GM19397 (cell line): ENCODE results near the gene KIAA1755.
"Not testable (repeated sequence)": the region's sequence is repeated elsewhere in the genome, so short reads cannot be mapped to it uniquely, and the experiment has no call there.

Source experiments
- ATAC-seq: cut with Tn5 transposase; IDR thresholded peaks from one replicate; pipeline ENCODE4 v1.9.1; 2021; ENCODE audit warnings: mild to moderate bottlenecking, moderate library complexity; ENCODE audit not compliant: unreplicated experiment

The KIAA1755 gene

DNA sequence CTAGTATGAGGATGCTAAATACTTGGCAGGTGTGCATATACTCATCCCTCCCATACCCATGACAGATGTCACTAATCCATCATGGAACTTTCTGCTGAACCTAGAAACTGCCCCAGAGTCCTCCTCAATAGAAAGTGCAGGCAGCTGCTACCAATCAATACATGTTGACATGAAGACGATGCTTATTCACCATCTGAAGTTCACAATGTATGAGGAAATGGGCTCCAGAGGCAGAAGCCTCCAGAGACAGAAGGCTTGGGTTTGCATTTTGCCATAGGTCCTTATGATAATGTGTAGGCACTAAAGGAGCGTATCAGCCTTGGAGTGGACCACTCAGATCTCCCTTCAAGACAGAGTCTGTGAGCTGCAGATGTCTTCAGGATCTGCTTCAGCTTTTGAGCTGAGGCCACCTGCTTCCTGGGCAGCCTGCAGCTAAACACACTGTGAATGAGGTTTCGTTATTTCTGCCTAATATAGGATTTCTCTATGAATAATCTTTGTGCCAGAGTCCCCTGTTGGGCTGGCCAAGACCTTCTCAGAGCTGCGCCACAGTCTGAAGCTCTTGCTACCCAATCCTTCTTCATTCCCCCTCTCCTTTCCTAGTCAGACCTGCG is 7.5 kb upstream of the KIAA1755 start:
- no peak for ATAC-seq

DNA sequence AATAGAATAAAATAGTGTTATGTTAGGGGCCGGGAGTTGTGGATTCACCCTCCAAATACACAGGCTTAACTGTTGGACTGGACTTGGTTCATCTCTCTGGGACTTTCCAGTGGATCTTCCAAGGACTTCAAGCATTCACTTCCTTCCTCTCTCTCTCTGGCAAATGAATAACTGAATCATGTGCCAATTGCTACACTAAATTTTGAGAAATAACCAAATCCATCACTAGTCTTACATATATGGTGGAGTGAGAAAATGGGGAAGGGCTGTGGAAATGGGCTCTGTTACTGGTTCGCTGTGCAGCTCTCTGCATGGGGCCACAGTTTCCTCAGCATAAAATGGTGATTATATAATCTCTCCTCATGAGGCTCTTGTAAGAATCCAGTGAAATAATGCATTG is 6.8 kb upstream of the KIAA1755 start:
- ATAC-seq: no peak

DNA sequence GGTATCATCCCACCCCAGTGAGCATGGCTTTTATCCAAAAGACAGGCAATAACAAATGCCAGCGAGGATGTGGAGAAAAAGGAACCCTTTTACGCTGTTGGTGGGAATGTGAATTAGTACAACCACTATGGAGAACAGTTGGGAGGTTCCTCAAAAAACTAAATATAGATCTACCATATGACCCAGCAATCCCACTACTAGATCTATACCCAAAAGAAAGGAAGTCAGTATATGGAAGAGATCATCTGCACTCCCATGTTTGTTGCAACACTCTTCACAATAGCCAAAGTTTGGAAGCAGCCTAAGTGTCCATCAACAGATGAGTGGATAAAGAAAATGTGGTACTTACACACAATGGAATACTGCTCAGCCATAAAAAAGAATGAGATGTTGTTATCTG is 5.9 kb upstream of the KIAA1755 start:
- ATAC-seq: no peak

DNA sequence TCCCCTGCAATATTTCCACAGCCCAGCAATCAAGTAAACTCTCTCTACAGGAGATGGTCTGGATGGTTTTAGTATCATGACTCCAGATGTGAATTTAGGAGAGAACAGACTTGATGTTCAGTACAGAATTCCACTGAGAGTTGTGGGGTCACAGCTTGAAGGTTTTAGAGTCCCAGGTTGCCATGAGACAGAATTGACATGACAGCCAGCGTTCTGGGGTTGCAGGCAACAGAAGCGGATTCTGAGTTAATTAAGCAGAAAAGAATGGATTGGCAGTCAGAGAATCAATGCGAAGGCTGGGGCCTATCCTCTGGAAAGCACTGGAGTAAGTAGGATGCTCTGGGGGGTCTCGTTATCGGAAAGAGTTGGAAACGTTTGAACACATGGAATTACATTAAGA is 2.4 kb upstream of the KIAA1755 start:
- ATAC-seq: no peak

DNA sequence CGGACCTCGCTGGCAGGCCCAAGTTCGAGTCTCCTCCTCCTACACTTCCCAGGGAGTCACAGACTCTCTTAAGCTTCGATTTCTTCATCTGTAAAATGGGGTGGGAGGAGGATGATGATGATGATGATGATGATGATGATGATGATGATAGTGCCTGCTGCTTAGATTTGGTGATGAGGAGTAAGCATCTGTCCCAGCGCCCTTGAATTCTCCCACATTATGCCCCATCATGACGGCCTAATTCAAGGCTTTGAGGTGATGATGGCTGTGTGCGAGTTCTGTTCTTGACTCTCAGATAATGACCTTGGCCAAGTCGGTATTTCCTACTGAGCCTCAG is 487 bp upstream of the KIAA1755 start:
- ATAC-seq: no peak

DNA sequence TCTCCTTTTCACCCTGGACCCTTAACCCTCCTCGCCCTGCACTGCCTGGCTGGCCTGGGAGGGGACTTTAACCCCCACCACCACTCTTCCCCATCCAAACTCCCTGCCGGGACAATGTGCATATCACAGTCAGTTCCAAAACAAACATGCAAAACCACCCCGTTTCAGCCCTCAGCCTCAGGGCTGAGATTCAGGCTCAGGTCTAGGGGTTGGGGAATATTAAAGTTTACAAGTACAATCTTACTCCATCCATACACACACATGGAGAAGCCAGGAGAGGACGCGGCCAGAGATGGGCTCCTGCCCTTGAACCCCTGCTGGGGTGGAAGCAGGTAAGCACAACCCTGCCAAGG is 534 bp downstream of the KIAA1755 start:
- ATAC-seq: no peak

DNA sequence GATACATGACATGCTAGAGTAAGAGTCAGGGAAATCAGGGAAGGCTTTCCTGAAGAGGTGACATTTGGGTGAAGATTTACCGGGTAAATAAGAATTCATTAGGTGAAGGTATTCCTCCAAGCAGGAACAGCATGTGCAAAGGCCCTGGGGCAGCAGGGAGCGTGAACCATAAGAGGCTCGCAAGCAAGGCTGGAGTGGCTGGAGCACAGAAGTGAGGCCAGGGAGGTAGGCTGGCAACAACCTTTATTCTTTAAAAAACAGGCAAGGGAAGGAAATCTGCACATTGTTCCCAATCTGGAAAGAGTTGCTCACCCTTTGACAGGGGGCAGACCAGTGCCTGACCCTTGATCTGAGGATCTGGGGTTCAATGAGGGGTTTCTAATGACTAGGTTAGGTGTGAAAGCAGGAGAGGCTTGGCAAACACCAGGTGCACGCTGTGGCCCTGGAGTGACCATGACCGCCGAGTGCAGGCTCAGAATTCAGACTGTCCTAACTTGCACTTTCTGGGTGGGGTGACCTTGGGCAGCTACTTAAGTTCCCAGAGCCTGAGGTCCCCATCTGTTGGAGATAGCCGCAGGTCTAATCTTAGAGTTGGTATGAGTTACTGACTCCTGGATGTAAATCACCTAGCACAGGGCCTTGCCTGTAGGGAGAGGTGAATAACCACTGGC is 1.9 kb downstream of the KIAA1755 start:
- no peak for ATAC-seq

DNA sequence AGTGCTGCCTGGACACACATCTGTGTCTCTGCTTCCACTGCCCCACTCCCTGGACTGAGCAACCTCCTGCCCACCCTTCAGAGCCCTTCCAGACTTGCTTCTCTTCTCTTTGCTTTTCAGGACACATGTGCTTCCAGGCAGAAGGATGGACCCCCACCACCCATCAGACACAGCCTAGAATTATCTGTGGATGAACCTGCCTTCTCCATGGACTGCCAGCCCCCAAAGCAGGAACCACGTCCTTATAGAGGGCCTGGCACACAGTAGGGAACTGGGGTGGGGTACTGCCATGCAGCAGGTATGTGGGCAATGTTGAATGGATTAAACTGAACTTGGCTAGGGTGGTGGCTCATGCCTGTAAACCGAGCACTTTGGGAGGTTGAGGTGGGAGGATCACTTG is 3.6 kb downstream of the KIAA1755 start:
- ATAC-seq: no peak

DNA sequence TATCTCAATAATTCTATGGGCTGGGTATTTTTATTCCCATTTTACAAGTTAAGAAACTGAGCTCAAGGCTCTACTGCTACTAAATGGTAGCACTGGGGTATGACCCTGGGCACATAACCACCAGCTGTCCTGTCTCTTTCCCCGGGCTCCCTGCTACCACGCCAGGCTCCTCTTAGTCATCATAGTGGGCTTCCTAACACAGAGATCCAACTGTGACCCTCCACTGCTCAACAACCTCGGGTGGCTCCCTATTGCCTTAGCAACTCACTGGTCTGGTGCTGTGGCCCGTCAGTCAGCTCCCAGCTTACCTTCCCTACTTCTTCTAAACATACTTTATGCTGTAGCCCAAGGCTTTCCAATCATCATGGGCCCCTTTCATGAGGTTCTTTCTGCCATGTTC is 4.5 kb downstream of the KIAA1755 start:
- no peak for ATAC-seq

DNA sequence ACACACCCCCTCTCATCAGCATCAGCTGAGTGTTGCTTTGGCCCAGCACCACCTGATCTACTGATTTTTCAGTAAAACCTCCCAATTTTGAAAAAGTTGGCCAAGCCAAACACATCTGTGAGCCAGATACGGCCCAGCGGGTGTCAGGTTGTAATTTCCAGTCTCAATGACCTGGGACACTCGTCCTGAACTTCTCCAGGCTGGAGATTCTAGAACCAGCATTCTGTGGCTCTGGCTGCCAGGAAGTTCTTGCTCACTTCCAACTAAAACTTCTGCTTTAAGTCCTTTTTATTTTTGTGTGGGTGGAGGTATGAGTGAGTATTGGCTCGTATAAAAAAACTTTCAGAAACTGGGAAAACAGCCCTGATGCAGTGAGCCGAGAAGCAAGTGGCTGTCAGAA is 5.1 kb downstream of the KIAA1755 start:
- ATAC-seq: no peak

DNA sequence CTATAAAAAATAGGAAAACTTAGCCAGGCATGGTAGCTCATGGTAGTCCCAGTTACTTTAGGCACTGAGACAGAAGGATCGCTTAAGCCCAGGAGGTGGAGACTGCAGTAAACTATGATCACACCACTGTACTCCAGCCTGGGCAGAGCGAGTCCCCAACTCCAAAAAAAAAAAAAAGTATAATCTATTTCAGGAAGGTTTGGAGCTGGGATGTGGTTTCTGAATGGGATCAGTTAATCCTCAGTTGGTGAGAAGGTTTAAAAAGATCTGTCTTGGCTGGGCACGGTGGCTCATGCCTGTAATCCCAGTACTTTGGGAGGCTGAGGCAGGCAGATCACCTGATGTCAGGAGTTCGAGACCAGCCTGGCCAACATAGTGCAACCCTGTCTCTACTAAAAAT is 5.9 kb downstream of the KIAA1755 start:
- not testable (repeated sequence) for ATAC-seq

DNA sequence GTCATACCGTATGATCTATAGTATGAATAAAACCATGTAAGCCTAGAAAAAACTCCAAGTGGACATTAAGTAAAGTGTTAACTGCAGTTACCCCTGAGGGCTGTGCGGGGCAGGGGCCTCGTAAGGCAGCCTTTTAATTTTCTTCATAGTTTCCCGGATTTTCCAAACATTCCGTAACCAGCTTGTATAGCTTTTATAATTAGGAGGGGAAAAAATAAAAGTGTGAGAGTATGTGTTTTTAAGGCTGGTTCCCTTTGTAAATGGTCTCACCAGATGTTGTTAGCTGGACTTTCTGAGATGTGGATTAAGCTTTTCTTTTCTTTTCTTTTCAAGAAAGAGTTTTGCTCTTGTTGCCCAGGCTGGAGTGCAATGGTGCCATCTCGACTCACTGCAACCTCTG is 7.0 kb downstream of the KIAA1755 start:
- no peak for ATAC-seq

DNA sequence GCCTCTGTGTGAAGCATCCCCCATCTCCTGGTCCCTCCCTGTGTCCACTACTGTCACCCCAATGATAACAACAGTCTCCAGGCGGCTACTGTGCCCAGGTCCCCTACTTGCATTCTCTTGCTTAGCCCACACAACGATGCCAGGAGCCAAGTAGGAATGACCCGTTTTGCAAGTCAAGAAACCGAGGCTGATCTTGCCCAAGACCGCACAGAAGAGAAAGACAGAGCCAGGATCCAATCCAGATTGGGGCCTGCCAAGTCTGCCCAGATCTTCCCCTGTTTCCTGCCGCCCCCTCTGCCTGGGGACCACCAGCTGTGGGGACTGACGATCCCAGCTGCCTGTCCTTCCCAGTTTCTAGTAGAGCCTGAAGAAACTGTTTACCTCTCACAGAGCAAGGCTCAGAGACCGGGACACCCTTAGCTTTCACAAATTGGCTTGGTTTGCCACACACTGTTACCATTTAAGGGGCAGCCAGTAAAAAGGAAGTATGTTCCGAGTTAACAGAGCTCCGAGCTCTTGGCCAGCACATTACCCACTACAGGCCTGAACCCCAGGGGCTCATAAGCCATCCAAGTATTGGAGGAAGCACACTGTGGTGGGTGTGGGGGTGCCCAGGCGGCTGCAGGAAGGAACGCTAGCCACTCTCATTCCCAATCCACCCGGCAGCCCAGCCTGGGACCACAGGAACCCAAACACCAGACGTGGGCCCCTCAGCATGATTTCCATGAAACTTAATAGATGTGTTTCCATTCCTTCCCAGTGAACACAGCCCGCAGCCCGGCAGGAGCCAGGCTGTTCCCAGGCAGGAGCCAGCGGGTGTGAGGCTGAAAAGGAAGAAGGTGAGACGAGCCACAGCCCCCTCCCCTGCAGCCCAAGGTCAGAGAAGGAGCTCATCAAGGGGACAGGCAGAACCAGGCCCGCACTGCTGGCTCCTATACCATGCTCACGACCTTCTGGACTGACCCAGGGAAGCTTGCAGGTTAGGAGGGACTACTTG is 7.9 kb downstream of the KIAA1755 start:
- no peak for ATAC-seq

DNA sequence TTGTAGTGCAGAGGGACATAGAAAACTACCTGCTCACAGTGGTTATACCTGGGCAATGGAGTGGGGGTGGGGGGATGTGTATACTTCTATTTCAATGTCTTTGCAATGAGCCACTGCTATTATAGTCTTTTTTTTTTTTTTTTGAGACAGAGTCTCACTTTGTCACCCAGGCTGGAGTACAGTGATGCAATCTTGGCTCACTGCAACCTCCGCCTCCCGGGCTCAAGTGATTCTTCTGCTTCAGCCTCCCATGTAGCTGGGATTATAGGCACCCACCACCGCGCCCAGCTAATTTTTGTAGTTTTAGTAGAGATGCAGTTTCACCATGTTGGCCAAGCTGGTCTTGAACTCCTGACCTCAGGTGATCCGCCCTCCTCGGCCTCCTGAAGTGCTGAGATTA is 9.1 kb downstream of the KIAA1755 start:
- not testable (repeated sequence) for ATAC-seq

DNA sequence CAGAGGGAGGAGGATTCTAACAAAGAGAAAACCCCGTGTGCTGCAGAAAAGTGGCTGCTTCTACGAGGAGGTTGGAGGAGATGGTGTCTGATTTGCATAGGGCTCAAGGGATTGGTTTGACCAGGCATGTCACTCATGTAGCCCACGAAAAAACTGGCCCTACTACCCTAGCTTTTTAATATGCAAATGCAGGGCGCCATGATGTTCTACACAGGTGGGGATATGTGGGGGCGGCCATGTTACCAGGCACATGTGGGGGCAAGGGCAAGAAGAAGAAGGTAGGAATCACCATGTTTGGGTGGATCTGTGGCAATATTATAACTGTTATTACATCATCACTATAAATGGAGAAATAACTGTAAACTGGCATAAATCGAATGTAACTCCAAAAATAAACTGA is 9.9 kb downstream of the KIAA1755 start:
- no peak for ATAC-seq

DNA sequence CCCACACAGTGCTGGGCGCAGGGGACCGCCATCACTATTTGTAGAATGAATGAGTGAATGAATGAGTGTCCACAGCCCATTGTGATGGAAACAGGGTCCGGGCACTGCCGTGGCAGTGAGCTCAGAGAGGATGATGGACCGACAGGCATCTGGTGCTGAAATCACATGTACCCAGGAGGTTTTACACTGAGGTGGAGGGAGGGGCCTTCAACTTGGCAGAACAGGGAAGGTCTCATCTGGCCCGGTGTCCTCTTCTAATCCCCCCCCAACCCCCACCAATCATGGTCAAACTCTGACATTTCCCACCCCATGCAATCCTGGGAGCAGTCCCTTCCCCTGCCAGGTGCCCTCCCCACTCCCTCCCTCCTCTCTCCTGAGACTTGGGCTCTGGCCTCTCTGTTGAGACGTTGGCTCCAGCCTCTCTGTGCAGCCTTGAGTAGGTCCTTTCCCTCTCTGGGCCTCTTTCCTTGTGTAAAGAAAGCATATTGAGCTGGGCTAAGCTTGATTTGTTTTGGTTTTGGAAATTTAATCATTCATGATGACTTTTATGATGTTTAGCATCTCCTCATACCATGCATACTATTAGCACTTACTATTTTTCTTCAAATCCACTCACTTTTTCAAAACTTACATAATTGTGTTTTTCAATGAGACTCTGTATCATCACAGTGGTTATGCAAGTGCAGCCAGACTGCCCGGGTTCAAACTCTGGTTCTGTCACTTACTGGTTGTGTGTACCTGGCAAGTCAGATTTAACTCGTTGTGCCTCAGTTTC is 10.8 kb downstream of the KIAA1755 start:
- no peak for ATAC-seq

DNA sequence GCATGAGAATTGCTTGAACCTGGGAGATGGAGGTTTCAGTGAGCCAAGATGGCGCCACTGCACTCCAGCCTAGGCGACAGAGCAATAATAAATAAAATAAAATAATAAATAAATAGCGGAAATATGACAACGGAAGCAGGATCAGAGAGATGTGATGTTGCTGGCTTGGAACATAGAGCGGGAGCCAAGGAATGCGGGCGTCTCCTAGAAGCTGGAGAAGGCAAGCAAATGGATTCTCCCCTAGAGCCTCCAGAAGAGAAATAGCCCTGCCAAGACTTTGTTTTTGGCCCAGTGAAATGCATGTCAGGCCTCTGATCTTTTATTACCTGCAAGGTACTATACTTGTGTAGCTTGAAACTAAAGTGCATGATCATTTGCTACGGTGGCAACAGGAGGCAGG is 12.4 kb downstream of the KIAA1755 start:
- no peak for ATAC-seq

DNA sequence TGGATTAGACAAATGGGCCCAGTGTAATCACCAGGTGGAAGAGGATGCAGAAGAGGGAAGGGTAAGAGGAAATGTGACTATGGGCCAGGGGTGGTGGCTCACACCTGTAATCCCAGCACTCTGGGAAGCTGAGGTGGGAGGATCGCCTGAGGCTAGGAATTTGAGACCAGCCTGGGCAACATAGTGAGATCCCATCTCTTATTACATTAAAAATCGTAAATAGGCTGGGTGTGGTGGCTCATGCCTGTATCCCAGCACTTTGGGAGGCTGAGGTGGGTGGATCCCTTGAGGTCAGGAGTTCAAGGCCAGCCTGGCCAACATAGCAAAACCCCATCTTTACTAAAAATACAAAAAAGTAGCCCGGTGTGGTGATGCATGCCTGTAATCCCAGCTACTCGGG is 12.8 kb downstream of the KIAA1755 start:
- not testable (repeated sequence) for ATAC-seq

DNA sequence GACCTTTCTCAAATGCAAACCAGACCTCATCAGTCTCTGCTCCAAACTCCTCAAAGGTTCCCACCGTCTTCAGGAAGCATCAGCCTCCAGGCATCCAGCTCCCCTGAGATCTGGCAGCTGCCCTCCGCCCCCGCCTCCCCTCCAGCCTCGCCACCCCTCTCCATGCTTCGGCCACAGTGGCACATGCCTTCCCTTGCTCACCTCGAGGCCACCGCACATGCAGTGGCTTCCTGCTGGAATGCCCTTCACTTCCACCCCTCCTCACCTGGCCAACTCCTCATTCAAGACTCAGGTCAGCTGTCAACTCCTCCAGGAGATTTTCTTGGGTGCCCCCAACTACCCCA is 13.4 kb downstream of the KIAA1755 start:
- ATAC-seq: no peak

DNA sequence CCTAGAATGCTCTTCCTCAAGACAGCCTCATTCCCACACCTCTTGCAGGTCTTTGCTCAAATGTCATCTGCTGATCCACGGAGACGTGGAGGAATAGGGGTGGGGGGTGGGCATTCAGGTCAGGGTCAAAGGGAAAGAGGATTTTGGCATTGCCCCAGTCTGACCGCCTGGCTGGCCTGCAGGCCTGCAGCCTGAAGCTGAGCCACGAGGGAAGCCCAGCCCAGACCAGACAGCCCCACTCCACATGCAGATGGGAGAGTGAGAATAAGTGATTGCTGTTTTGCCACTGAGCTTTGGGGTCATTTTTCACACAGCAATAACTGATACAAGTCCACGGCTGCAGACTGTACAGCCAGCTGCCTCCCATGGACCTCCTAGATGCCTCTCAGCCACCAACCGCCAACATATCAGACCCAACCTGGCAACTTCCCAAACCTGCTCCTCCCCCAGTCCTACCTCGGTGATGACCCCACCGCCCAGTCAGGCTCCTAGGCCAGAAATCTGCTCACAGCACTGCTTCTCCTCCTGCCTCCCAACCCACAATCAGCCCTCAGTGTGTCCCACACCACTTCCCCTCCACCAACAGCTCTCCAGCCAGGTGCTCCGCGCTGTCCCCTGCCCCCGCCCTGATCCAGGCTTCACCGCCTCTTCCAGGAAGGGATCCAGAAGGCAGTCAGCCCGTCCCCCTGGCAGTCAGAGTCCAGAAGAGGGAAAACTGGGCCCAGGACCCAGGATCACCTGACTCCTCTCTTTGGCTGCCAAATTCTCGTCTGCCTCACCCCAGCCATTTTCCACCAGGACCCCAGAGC is 14.0 kb downstream of the KIAA1755 start:
- no peak for ATAC-seq

DNA sequence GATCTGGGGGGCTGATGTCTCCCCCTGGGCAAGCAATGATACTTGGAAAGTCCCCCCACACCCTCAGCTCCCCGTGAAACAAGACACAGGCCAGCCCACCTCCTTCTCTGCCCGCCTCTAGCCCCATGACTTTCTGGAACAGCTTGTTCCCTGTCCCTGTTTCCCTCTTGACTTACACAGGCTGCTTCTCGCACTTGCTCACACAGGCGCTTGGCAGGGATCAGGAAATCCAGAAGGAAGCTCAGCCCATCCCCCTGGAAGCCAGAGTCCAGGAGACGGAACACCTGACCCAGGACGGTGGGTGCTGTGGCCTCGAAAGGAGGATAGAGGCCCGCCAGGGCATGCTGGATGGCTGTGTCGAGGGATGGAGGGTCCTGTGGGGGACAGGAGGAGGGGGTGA is 14.8 kb downstream of the KIAA1755 start:
- ATAC-seq: no peak
